ENCODE results near the gene IGFL1. TPM values are rescaled to one million over a fixed set of nuclear protein-coding genes. Genes with fewer than 3 reads are reported as not detected.
A peak's percentile ranks its signal among the peaks of the same experiment; 100 is the strongest.
"Not testable (repeated sequence)": the region's sequence is repeated elsewhere in the genome, so short reads cannot be mapped to it uniquely, and the experiment has no call there.

The IGFL1 gene
- total and polyA plus RNA-seq, 7 donors = not detected

DNA sequence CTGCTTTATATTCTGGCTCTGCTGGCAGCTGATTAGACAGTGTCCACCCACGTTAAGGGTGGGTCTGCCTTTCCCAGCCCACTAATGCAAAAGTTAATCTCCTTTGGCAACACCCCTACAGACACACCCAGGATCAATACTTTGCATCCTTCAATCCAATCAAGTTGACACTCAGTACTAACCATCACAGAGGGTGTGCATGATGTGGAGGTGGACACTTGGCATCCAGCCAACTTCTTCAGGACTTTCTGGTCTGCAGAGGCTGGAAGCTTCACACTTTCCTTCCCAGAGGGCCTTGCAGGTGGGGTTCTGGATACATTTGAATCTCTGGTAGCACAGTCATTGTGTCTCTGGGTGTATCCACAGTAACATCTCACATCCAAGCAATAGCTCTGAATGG, 18.9 kb upstream of the IGFL1 start:
- Histone ChIP-seq H3K4me1 (peaks cover 15% of the 10 kb centered on the region), H3K27me3 (ENCODE audit: insufficient read depth in 3 of 3, low read length in 2 of 3) (peaks cover 0 to 7% (median 0%) of the 10 kb centered on the region in 3 donors), H3K36me3 (ENCODE audit: insufficient read depth in 1 of 2, low read depth in 1 of 2) (no peaks in the 10 kb centered on the region), H3K9me3 (no peaks in the 10 kb centered on the region), H3K4me3 (no peak overlapping the region), H3K27ac (peak overlapping the region; percentile 13)
- intact Hi-C loops (cut with DNase I) = no loop called here
- TF ChIP-seq, protein P1, sequence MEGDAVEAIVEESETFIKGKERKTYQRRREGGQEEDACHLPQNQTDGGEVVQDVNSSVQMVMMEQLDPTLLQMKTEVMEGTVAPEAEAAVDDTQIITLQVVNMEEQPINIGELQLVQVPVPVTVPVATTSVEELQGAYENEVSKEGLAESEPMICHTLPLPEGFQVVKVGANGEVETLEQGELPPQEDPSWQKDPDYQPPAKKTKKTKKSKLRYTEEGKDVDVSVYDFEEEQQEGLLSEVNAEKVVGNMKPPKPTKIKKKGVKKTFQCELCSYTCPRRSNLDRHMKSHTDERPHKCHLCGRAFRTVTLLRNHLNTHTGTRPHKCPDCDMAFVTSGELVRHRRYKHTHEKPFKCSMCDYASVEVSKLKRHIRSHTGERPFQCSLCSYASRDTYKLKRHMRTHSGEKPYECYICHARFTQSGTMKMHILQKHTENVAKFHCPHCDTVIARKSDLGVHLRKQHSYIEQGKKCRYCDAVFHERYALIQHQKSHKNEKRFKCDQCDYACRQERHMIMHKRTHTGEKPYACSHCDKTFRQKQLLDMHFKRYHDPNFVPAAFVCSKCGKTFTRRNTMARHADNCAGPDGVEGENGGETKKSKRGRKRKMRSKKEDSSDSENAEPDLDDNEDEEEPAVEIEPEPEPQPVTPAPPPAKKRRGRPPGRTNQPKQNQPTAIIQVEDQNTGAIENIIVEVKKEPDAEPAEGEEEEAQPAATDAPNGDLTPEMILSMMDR (IDR thresholded peaks at IDR 0.05) = no peak
- no peak for ATAC-seq
- no peak for DNase-seq
- WGBS, 3 donors = 39 to 46% (median 44%) methylated on average over 1 of the region's 1 CpG

DNA sequence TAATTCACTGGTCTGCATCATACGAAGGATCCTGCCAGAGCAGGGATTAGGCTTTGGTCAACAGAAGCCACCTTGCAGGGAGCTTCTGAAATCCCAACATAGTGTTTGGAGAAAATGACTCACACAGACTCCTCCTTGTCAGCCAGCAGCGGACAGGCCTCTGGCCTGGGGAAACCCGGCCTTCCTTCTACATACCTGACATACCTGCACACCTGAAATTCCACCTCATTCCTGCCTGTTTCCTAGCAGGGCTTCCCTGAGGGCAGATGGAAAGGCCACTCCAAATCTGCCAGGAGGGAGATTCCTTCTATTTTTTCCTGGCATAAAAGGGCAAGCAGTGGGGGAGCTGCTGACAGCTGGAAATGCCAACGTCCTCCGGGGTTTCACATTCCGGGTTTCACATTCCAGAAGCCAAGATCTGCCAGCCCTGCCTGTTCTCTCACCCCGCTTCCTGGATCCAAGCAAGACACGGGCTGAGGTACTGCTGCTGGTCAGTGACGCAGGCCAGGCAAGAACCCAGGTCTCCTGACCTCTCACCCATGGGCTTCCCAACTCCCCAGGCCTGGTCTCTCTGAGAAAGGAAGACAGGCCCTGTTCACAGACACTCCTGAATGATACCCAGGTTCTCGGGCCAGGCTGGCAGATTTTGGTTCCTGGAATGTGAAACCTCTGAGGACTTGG, 18.2 kb upstream of the IGFL1 start:
- peaks cover 15% of the 10 kb centered on the region for H3K4me1 ChIP-seq
- peak; percentile 32 to 59 for DNase-seq

DNA sequence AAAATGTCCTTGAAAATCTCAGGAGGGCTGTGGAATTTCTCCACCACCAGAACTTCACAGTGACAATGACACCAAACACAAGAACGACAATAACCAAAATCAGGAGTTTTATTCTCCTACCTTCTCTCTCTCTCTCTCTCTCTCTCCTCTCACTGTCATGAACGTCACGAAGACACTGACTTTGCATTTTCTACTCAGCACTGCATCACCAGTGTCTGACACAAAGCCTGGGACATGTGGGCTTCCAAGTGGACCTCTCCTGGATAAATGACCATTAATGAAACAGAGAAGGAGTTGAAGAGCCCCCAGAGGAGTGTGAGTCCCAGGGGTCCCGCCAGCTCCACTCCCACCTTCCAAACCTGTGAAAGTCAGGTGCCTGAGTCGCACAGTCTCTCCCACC, 16.9 kb upstream of the IGFL1 start:
- DNase-seq; H3K36me3 ChIP-seq (ENCODE audit: insufficient read depth in 1 of 2, low read depth in 1 of 2); H3K27ac ChIP-seq; H3K4me3 ChIP-seq; H3K27me3 ChIP-seq (ENCODE audit: insufficient read depth in 3 of 3, low read length in 2 of 3); ATAC-seq; intact Hi-C loops (cut with DNase I); H3K9me3 ChIP-seq: not testable (repeated sequence)
- peaks cover 11% of the 10 kb centered on the region for H3K4me1 ChIP-seq
- 87 to 90% (median 89%) methylated on average over 5 of the region's 5 CpGs for WGBS, 3 donors

More for the DNA sequence above, 18.2 kb upstream of the IGFL1 start:
- Histone ChIP-seq H3K36me3 (ENCODE audit: insufficient read depth in 1 of 2, low read depth in 1 of 2) (no peaks in the 10 kb centered on the region), H3K4me3 (no peak overlapping the region), H3K9me3 (no peaks in the 10 kb centered on the region), H3K27ac (peak overlapping the region; percentile 9), H3K27me3 (ENCODE audit: insufficient read depth in 3 of 3, low read length in 2 of 3) (peaks cover 0 to 7% (median 0%) of the 10 kb centered on the region in 3 donors)
- TF ChIP-seq, protein P1 (IDR thresholded peaks at IDR 0.05) = no peak
- WGBS, 3 donors = 17 to 27% (median 20%) methylated on average over 10 of the region's 10 CpGs
- ATAC-seq = peak; percentile 76 to 83 (median 77)
- intact Hi-C loops (cut with DNase I) = no loop called here

DNA sequence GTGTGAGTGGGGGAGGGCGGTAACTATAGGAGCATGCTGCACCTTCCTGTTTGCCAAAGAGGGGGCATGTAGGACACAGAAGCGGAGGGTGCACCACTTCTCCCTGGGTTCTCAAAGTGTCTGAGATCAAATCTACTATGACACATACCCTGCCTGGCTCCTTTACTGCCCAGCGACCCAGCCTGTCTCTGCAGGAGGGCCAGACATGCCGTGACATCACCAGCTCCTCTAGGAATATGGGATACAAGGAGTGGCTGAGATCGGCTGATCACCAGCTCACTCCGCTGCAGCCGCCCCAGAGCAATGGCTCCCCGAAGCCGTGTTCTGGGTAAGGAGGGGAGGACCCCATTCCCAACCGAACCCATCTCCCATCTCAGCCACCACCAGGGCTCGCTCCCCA, 16.4 kb upstream of the IGFL1 start:
- Histone ChIP-seq H3K27ac (no peak overlapping the region), H3K27me3 (ENCODE audit: insufficient read depth in 3 of 3, low read length in 2 of 3) (peaks cover 0 to 7% (median 0%) of the 10 kb centered on the region in 3 donors), H3K9me3 (no peaks in the 10 kb centered on the region), H3K36me3 (ENCODE audit: insufficient read depth in 1 of 2, low read depth in 1 of 2) (no peaks in the 10 kb centered on the region), H3K4me1 (peaks cover 11% of the 10 kb centered on the region), H3K4me3 (no peak overlapping the region)
- DNase-seq (no peak), ATAC-seq (no peak)
- TF ChIP-seq, protein P1 (IDR thresholded peaks at IDR 0.05) = no peak
- 59 to 64% (median 60%) methylated on average over 11 of the region's 11 CpGs for WGBS, 3 donors
- intact Hi-C loops (cut with DNase I) = no loop called here

DNA sequence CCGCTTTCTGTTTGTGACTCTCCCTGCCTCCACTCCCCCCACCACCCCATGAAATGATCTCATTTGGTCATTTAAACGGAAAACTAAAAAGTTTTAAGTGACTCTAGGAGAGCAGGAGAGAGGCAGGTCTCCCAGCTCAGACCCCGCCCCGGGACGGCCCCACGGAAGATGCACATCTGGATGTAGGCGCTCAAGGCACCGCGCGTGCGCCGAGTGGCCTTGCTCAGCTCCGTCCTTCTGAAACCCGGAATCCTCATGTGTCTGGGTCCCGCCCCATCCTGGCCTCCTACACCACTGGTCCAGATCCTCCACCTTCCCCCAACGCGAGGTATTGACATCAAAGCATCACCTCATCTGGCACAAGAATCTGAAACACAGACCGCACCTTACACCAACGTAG, 15.7 kb upstream of the IGFL1 start:
- ATAC-seq (no peak), DNase-seq (no peak)
- no peak overlapping the region for H3K4me3 ChIP-seq
- H3K36me3 ChIP-seq (ENCODE audit: insufficient read depth in 1 of 2, low read depth in 1 of 2) = no peaks in the 10 kb centered on the region
- TF ChIP-seq, protein P1 (IDR thresholded peaks at IDR 0.05) = no peak
- peaks cover 11% of the 10 kb centered on the region for H3K4me1 ChIP-seq
- no peak overlapping the region for H3K27ac ChIP-seq
- H3K9me3 ChIP-seq = no peaks in the 10 kb centered on the region
- H3K27me3 ChIP-seq (ENCODE audit: insufficient read depth in 3 of 3, low read length in 2 of 3) = peaks cover 0 to 7% (median 0%) of the 10 kb centered on the region in 3 donors
- WGBS, 3 donors = 70 to 80% (median 75%) methylated on average over 19 of the region's 19 CpGs
- intact Hi-C loops (cut with DNase I) = no loop called here

All from psoas muscle (tissue), 8 donors.